Activated CD8-positive, alpha-beta T cell treated with anti-CD3 and anti-CD28 coated beads for 36 hours (primary cell): ENCODE data around the gene NME3. TPM values are rescaled to one million over a fixed set of nuclear protein-coding genes. Genes with fewer than 3 reads are reported as not detected.
"Not testable (repeated sequence)": the region's sequence is repeated elsewhere in the genome, so short reads cannot be mapped to it uniquely, and the experiment has no call there.

ENCODE experiments used
- ATAC-seq: fragments of 200-7000 bp; cut with Tn5 transposase; one replicate; pipeline ENCODE4 v1.10.0; 2021; ENCODE audit warnings: mild to moderate bottlenecking, moderate library complexity
- CTCF ChIA-PET: fragments of 350-600 bp; sonication (Branson Sonifier 250); formaldehyde crosslinking; loops from one replicate; lab custom pipeline; 2021; ENCODE audit warnings: antibody characterized with exemption; lab: Charles Lee
- POLR2A ChIA-PET: fragments of 350-600 bp; sonication (Branson Sonifier 250); formaldehyde crosslinking; loops from one replicate; lab custom pipeline; 2021; ENCODE audit warnings: antibody characterized with exemption; lab: Charles Lee
- DNase-seq: peaks from one replicate; pipeline ENCODE4 v3.0.0-alpha.2; 2020
- H3K27ac Mint-ChIP-seq: one replicate; pipeline ENCODE4 v1.8.0; 2021; ENCODE audit warnings: mild to moderate bottlenecking, mixed read lengths
- H3K27me3 Mint-ChIP-seq: one replicate; pipeline ENCODE4 v1.8.0; 2021; ENCODE audit warnings: mixed read lengths
- H3K36me3 Mint-ChIP-seq: one replicate; pipeline ENCODE4 v1.8.0; 2021; ENCODE audit warnings: low read depth, mixed read lengths
- H3K4me1 Mint-ChIP-seq: one replicate; pipeline ENCODE4 v1.8.0; 2021; ENCODE audit warnings: low read depth, mixed read lengths
- H3K4me3 Mint-ChIP-seq: one replicate; pipeline ENCODE4 v1.8.0; 2021; ENCODE audit warnings: mild to moderate bottlenecking, moderate library complexity, mixed read lengths
- H3K9me3 Mint-ChIP-seq: one replicate; pipeline ENCODE4 v1.8.0; 2021; ENCODE audit warnings: mixed read lengths
- intact Hi-C: fragments of 100-400 bp; cut with micrococcal nuclease; formaldehyde crosslinking; loops from one replicate; pipeline ENCODE4 v1.10.0; 2022
- total RNA-seq, 2 experiments: library from RNA; stranded (reverse); gene quantifications; one replicate each; pipeline ENCODE4 v1.2.3, GENCODE V29; 2021
- TF ChIP-seq, protein P1 (sequence below): fragments of 200-600 bp; IDR thresholded peaks from one replicate; pipeline ENCODE4 v1.8.0; 2022; ENCODE audit warnings: antibody characterized with exemption, mild to moderate bottlenecking

NME3 gene
- total RNA-seq, 2 experiments from 2014 or later, result 37.8 to 39.6 TPM

DNA sequence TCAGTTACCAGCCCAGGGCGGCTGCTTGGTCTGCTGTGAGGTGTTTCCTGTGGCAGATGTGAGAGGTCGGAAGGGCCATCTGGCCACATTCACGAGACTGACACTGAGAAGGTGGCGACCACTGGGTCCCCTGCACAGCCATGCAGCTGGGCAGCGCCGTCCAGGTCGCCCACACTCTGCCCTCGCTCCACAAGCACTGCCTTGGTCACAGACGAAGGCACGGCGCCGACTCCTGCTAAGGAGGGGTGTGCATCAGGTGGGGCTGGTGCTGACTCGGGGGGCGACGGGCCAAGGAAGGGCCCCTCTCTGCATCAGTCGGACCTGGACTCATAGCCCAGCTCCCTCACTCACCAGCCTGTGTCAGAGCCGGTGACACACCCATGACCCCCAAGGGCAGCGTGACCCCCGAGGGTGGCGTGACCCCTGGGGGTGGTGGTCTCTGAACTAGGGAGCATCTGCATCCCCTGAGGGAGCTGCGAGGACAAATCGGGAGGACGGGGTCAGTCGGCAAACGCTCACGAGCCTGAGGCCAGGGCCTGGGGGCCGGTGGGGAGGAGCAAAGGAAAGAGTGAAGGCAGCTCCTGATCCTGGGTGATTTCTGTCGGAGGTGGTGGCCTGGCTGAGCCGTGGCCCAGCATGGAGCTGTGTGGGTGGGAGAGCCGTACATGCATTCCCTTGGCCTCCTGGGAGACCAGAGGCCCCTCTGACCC is 30.4 kb downstream of the NME3 start:
- H3K27ac Mint-ChIP-seq, result no peak overlapping the region

DNA sequence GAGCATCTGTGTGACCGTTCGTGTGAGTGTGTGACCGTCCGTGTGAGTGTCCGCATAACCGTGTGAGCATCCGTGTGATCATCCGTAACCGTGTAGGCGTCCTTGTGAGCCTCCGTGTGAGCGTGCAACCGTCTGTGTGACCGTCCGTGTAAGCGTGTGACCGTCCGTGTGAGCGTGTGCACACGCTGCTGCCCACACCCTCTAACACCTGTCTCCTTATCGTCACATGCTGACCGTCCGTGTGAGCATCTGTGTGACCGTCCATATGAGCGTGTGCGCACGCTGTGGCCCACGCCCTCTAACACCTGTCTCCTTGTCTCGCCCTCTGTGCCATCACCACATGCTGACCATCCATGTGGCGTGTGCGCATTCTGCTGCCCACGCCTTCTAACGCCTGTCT is 31.1 kb downstream of the NME3 start:
- DNase-seq (no peak), ATAC-seq (no peak)
- Mint-ChIP-seq H3K36me3 (no peaks in the 10 kb centered on the region), H3K27me3 (no peaks in the 10 kb centered on the region), H3K4me1 (no peaks in the 10 kb centered on the region), H3K9me3 (no peaks in the 10 kb centered on the region), H3K4me3 (no peak overlapping the region), H3K27ac (no peak overlapping the region)
- intact Hi-C loops, result no loop called here
- ChIA-PET CTCF (no interaction called here), POLR2A (no interaction called here)
- TF ChIP-seq, protein P1, sequence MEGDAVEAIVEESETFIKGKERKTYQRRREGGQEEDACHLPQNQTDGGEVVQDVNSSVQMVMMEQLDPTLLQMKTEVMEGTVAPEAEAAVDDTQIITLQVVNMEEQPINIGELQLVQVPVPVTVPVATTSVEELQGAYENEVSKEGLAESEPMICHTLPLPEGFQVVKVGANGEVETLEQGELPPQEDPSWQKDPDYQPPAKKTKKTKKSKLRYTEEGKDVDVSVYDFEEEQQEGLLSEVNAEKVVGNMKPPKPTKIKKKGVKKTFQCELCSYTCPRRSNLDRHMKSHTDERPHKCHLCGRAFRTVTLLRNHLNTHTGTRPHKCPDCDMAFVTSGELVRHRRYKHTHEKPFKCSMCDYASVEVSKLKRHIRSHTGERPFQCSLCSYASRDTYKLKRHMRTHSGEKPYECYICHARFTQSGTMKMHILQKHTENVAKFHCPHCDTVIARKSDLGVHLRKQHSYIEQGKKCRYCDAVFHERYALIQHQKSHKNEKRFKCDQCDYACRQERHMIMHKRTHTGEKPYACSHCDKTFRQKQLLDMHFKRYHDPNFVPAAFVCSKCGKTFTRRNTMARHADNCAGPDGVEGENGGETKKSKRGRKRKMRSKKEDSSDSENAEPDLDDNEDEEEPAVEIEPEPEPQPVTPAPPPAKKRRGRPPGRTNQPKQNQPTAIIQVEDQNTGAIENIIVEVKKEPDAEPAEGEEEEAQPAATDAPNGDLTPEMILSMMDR, result no peak

More for the DNA sequence above, 30.4 kb downstream of the NME3 start:
- POLR2A ChIA-PET, result no interaction called here
- no peaks in the 10 kb centered on the region for H3K27me3 Mint-ChIP-seq
- no peaks in the 10 kb centered on the region for H3K9me3 Mint-ChIP-seq
- no peak overlapping the region for H3K4me3 Mint-ChIP-seq
- TF ChIP-seq, protein P1, result no peak
- CTCF ChIA-PET, result no interaction called here
- no peak for DNase-seq
- intact Hi-C loops, result no loop called here
- no peaks in the 10 kb centered on the region for H3K4me1 Mint-ChIP-seq
- ATAC-seq, result no peak
- no peaks in the 10 kb centered on the region for H3K36me3 Mint-ChIP-seq

DNA sequence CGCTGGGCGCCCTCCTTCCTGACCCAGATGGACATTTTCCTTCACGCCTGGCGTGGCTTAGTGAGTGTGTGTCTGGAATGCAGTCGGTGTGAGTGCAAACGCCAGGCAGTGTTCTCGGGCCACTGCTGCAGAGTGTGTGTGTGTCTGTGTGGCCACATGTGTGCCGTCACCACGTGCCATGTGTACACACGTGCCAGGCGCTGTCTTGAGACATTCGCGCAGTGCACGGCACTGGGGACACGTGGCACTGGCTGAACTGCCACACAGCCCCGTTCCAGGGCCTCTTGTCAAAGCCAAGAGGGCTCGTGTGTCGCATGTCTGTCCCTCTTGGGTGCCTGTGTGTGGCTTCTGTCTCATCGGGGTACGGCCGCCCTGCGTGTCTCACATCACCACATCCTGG is 36.5 kb downstream of the NME3 start:
- TF ChIP-seq, protein P1, result no peak
- Mint-ChIP-seq H3K27ac (no peak overlapping the region), H3K4me1 (no peaks in the 10 kb centered on the region), H3K9me3 (no peaks in the 10 kb centered on the region), H3K4me3 (no peak overlapping the region), H3K27me3 (no peaks in the 10 kb centered on the region), H3K36me3 (peaks cover 1% of the 10 kb centered on the region)
- POLR2A ChIA-PET, result no interaction called here
- CTCF ChIA-PET, result no interaction called here
- intact Hi-C loops, result no loop called here
- no peak for DNase-seq
- ATAC-seq, result no peak

DNA sequence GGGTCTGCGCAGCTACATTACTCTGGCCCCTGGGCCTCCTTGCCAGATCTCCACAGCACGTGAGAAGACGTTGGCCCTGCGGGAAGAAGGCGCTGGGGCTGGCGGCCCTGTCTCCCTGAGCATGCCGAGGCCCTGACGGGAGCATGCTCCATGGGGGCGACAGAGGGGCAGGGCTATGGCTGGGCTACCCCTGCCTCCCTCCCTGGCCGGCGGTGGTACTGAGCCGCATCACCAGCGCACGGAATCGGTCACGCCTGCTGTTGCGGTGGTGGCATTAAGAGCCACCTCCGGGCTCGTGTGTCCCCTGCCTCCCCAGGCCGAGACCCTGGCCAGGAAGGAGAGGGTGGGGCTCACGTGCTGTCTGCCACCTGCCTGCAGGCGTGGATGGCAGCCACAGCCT is 37.2 kb downstream of the NME3 start:
- CTCF ChIA-PET, result no interaction called here
- ATAC-seq, result no peak
- TF ChIP-seq, protein P1, result no peak
- no peak for DNase-seq
- Mint-ChIP-seq H3K4me1 (no peaks in the 10 kb centered on the region), H3K27ac (no peak overlapping the region), H3K4me3 (no peak overlapping the region), H3K27me3 (no peaks in the 10 kb centered on the region), H3K36me3 (peaks cover 1% of the 10 kb centered on the region), H3K9me3 (no peaks in the 10 kb centered on the region)
- intact Hi-C loops, result no loop called here
- POLR2A ChIA-PET, result no interaction called here

DNA sequence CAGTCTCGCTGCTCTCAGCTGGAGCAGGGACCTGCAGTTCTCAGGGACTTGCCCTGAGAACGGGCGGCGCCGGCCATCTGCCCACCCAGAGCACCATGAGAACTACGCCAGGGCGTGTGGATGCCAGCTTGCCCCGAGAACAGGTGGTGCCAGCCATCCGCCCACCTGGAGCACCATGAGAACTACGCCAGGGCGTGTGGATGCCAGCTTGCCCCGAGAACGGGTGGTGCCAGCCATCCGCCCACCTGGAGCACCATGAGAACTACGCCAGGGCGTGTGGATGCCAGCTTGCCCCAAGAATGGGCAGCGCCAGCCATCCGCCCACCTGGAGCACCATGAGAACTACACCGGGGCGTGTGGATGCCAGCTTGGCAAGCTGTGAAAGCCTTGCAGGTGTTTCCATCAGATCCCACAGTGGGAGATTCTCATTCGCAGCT is 38.8 kb downstream of the NME3 start:
- not testable (repeated sequence) for ATAC-seq, H3K4me1 Mint-ChIP-seq

More for the DNA sequence above, 38.8 kb downstream of the NME3 start:
- H3K36me3 Mint-ChIP-seq, H3K9me3 Mint-ChIP-seq, DNase-seq, CTCF ChIA-PET, H3K27ac Mint-ChIP-seq, H3K4me3 Mint-ChIP-seq, intact Hi-C loops, H3K27me3 Mint-ChIP-seq, POLR2A ChIA-PET: not testable (repeated sequence)
